Panc1 (cell line): ENCODE results near the gene LDLRAP1. TPM values are rescaled to one million over a fixed set of nuclear protein-coding genes. Genes with fewer than 3 reads are reported as not detected.

Source experiments
- ATAC-seq: fragments of 200-7000 bp; cut with Tn5 transposase; 2 replicates; pipeline ENCODE4 v1.9.1; 2020; ENCODE audit warnings: mild to moderate bottlenecking, moderate library complexity
- BruUV-seq: library from RNA; stranded (reverse); fragments of 400-500 nt; replicated peaks from 2 replicates; lab custom pipeline; 2021; lab: Mats Ljungman, UMichigan
- CTCF ChIA-PET: fragments of 300-600 bp; sonication (Branson Sonifier 250); formaldehyde crosslinking; loops from one replicate; lab custom pipeline; 2022; ENCODE audit warnings: antibody characterized with exemption; lab: Charles Lee
- POLR2A ChIA-PET: fragments of 300-600 bp; sonication (Branson Sonifier 250); formaldehyde crosslinking; loops from one replicate; lab custom pipeline; 2022; ENCODE audit warnings: antibody characterized with exemption; lab: Charles Lee
- DNase-seq: peaks from one replicate; pipeline ENCODE4 v3.0.0-alpha.2; 2010; ENCODE audit warnings: low read depth, low spot score
- H3K27ac ChIP-seq: 2 replicates; pipeline ENCODE4 v1.5.1; 2011; ENCODE audit warnings: mild to moderate bottlenecking, low read length, inconsistent platforms
- H3K27me3 ChIP-seq: fragments of 200-500 bp; sonication (Bioruptor generic); 2 replicates; pipeline ENCODE4 v1.6.0; 2014; ENCODE audit warnings: low read length, inconsistent platforms; ENCODE audit not compliant: control insufficient read depth, insufficient read depth
- H3K36me3 ChIP-seq: fragments of 200-500 bp; sonication (Bioruptor generic); 2 replicates; pipeline ENCODE4 v1.5.1; 2014; ENCODE audit warnings: inconsistent platforms, mild to moderate bottlenecking, low read length, moderate library complexity; ENCODE audit not compliant: control insufficient read depth, insufficient read depth
- H3K4me1 ChIP-seq: 2 replicates; pipeline ENCODE4 v1.5.1; 2011; ENCODE audit warnings: inconsistent platforms, mild to moderate bottlenecking, low read length, moderate library complexity; ENCODE audit not compliant: control insufficient read depth, insufficient read depth
- H3K4me3 ChIP-seq, 2 experiments: 2 replicates each; pipeline ENCODE4 v1.5.1; 2011 to 2012; ENCODE audit warnings: low read depth in 2 of 2, low read length in 2 of 2, mild to moderate bottlenecking in 2 of 2, inconsistent platforms in 1 of 2, moderate library complexity in 1 of 2
- H3K9me3 ChIP-seq: fragments of 200-500 bp; sonication (Bioruptor generic); 2 replicates; pipeline ENCODE4 v1.5.1; 2014; ENCODE audit warnings: low read depth, mild to moderate bottlenecking, inconsistent platforms, low read length, moderate library complexity; ENCODE audit not compliant: control insufficient read depth, insufficient read depth
- CTCF ChIP-seq: fragments of 450-650 bp; IDR thresholded peaks from 2 replicates; pipeline ENCODE4 v1.5.1; 2017; ENCODE audit warnings: mild to moderate bottlenecking
- POLR2AphosphoS5 ChIP-seq: IDR thresholded peaks from 2 replicates; pipeline ENCODE4 v1.6.1; 2012; ENCODE audit warnings: mild to moderate bottlenecking, low read depth, low read length, moderate library complexity
- SIN3A ChIP-seq: IDR thresholded peaks from 2 replicates; pipeline ENCODE4 v1.6.1; 2012; ENCODE audit warnings: low read depth, mild to moderate bottlenecking, low read length, moderate library complexity, borderline replicate concordance; ENCODE audit not compliant: insufficient read depth
- TCF7L2 ChIP-seq: IDR thresholded peaks from 2 replicates; pipeline ENCODE4 v1.6.1; 2011; ENCODE audit warnings: mild to moderate bottlenecking, low read depth, low read length, inconsistent platforms
- in situ Hi-C: cut with HindIII; loops from 2 replicates; pipeline ENCODE4 v1.10.0; 2016; ENCODE audit warnings: low sequenced_read_pairs, low pct_unique_long_range_greater_than_20kb
- intact Hi-C: fragments of 100-400 bp; cut with micrococcal nuclease; formaldehyde crosslinking; loops from one replicate; pipeline ENCODE4 v1.10.0; 2022; ENCODE audit not compliant: unreplicated experiment
- total RNA-seq: library from RNA; stranded (reverse); gene quantifications from one replicate; pipeline ENCODE4 v1.2.1, GENCODE V29; 2021; ENCODE audit not compliant: unreplicated experiment
- TF ChIP-seq, protein P1 (sequence below), 2 experiments: IDR thresholded peaks; 2 replicates each; pipeline ENCODE4 v1.6.1; 2011 to 2012; ENCODE audit warnings: low read depth in 2 of 2, control low read depth in 1 of 2, low read length in 1 of 2, mild to moderate bottlenecking in 1 of 2, moderate library complexity in 1 of 2; ENCODE audit not compliant: insufficient read depth in 1 of 2

Gene LDLRAP1
- total RNA-seq, 1 experiment from 2014 or later = 23.1 TPM

GRCh38 chr1:25590096-25590824, 46.9 kb downstream of the LDLRAP1 start:
- Histone ChIP-seq H3K4me3 (no peak overlapping the region), H3K4me1 (no peaks in the 10 kb centered on the region), H3K27me3 (no peaks in the 10 kb centered on the region), H3K9me3 (no peaks in the 10 kb centered on the region), H3K36me3 (no peaks in the 10 kb centered on the region), H3K27ac (no peak overlapping the region)
- CTCF ChIA-PET = interaction anchor here (0.6 to 0.9 kb wide), 2 partner anchors 17 to 214 kb away, joined by 3 to 4 read pairs; no protein-coding TSS in a partner anchor
- DNase-seq (no peak), ATAC-seq (peak; percentile 53; the same call in 1 of the 2 replicates)
- in situ Hi-C loops (no loop called here), intact Hi-C loops (no loop called here)
- POLR2A ChIA-PET = no interaction called here
- TF ChIP-seq CTCF (no peak), SIN3A (no peak), TCF7L2 (no peak), POLR2AphosphoS5 (no peak)
- TF ChIP-seq, protein P1, sequence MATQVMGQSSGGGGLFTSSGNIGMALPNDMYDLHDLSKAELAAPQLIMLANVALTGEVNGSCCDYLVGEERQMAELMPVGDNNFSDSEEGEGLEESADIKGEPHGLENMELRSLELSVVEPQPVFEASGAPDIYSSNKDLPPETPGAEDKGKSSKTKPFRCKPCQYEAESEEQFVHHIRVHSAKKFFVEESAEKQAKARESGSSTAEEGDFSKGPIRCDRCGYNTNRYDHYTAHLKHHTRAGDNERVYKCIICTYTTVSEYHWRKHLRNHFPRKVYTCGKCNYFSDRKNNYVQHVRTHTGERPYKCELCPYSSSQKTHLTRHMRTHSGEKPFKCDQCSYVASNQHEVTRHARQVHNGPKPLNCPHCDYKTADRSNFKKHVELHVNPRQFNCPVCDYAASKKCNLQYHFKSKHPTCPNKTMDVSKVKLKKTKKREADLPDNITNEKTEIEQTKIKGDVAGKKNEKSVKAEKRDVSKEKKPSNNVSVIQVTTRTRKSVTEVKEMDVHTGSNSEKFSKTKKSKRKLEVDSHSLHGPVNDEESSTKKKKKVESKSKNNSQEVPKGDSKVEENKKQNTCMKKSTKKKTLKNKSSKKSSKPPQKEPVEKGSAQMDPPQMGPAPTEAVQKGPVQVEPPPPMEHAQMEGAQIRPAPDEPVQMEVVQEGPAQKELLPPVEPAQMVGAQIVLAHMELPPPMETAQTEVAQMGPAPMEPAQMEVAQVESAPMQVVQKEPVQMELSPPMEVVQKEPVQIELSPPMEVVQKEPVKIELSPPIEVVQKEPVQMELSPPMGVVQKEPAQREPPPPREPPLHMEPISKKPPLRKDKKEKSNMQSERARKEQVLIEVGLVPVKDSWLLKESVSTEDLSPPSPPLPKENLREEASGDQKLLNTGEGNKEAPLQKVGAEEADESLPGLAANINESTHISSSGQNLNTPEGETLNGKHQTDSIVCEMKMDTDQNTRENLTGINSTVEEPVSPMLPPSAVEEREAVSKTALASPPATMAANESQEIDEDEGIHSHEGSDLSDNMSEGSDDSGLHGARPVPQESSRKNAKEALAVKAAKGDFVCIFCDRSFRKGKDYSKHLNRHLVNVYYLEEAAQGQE (IDR thresholded peaks at IDR 0.05; ENCODE audit: insufficient read depth in 1 of 2, low read depth in 2 of 2, low read length in 1 of 2) = no peak
- BruUV-seq = no TSS peak

GRCh38 chr1:25593861-25594260, 50.5 kb downstream of the LDLRAP1 start:
- H3K36me3 ChIP-seq = no peaks in the 10 kb centered on the region
- POLR2A ChIA-PET = no interaction called here
- TF ChIP-seq TCF7L2 = no peak
- TF ChIP-seq, protein P1 (IDR thresholded peaks at IDR 0.05; ENCODE audit: insufficient read depth in 1 of 2, low read depth in 2 of 2, low read length in 1 of 2) = no peak
- TF ChIP-seq CTCF = no peak
- TF ChIP-seq SIN3A = no peak
- no peak for TF ChIP-seq POLR2AphosphoS5

More at GRCh38 chr1:25593861-25594260, 50.5 kb downstream of the LDLRAP1 start:
- Histone ChIP-seq H3K9me3 (peaks cover 1% of the 10 kb centered on the region; the same call in 1 of the 2 replicates), H3K27me3 (no peaks in the 10 kb centered on the region), H3K4me1 (no peaks in the 10 kb centered on the region), H3K4me3 (no peak overlapping the region), H3K27ac (no peak overlapping the region)
- CTCF ChIA-PET = no interaction called here
- intact Hi-C loops (no loop called here), in situ Hi-C loops (no loop called here)
- no TSS peak for BruUV-seq
- DNase-seq (no peak), ATAC-seq (no peak)
